HepG2 (cell line): ENCODE data around the gene C12orf43. TPM values are rescaled to one million over a fixed set of nuclear protein-coding genes. Genes with fewer than 3 reads are reported as not detected.

ENCODE experiments used
- ARHGAP35 ChIP-seq: sonication (generic); formaldehyde crosslinking; IDR thresholded peaks from 2 replicates; pipeline ENCODE4 v1.9.0; 2022; ENCODE audit warnings: mild to moderate bottlenecking, inconsistent platforms, moderate library complexity, missing genetic modification reagents, borderline replicate concordance
- ARNT ChIP-seq: fragments of 450-650 bp; IDR thresholded peaks from 2 replicates; pipeline ENCODE4 v1.6.1; 2017
- ARNTL ChIP-seq: sonication (generic); formaldehyde crosslinking; IDR thresholded peaks from 2 replicates; pipeline ENCODE4 v1.4.0; 2020; ENCODE audit warnings: mild to moderate bottlenecking, missing genetic modification reagents
- ELF1 ChIP-seq: sonication (generic); formaldehyde crosslinking; IDR thresholded peaks from 2 replicates; pipeline ENCODE4 v1.4.0; 2020; ENCODE audit warnings: missing genetic modification reagents
- NR2F2 ChIP-seq: IDR thresholded peaks from 2 replicates; pipeline ENCODE4 v1.6.1; 2012; ENCODE audit warnings: low read depth, inconsistent platforms, borderline replicate concordance
- POLR2A ChIP-seq, 2 experiments: IDR thresholded peaks; 2 replicates each; pipeline ENCODE4 v1.6.1; 2011; ENCODE audit warnings: low read depth in 2 of 2, low read length in 2 of 2, mild to moderate bottlenecking in 1 of 2, moderate library complexity in 1 of 2; ENCODE audit not compliant: insufficient read depth in 1 of 2
- SOX6 ChIP-seq, 2 experiments: fragments of 450-650 bp in 1 of 2; sonication (generic) in 1 of 2; formaldehyde crosslinking in 1 of 2; IDR thresholded peaks; 2 replicates each; pipeline versions ENCODE4 v1.4.0 to v1.6.1; 2017 to 2020; ENCODE audit warnings: antibody characterized with exemption in 1 of 2, mild to moderate bottlenecking in 1 of 2, missing genetic modification reagents in 1 of 2
- SP1 ChIP-seq, 2 experiments: fragments of 450-650 bp in 1 of 2; sonication (generic) in 1 of 2; formaldehyde crosslinking in 1 of 2; IDR thresholded peaks; 2 replicates each; pipeline versions ENCODE4 v1.4.0 to v1.6.1; 2016 to 2020; ENCODE audit warnings: missing genetic modification reagents in 1 of 2
- ZNF615 ChIP-seq: sonication (generic); formaldehyde crosslinking; IDR thresholded peaks from 2 replicates; pipeline ENCODE4 v1.5.0; 2020; ENCODE audit warnings: mild to moderate bottlenecking, missing genetic modification reagents, borderline replicate concordance
- ZNF678 ChIP-seq: sonication (generic); formaldehyde crosslinking; IDR thresholded peaks from 2 replicates; pipeline ENCODE4 v1.4.0; 2020; ENCODE audit warnings: mild to moderate bottlenecking, missing genetic modification reagents
- ZNF816 ChIP-seq: sonication (generic); formaldehyde crosslinking; IDR thresholded peaks from 2 replicates; pipeline ENCODE4 v1.8.0; 2022; ENCODE audit warnings: missing genetic modification reagents, mild to moderate bottlenecking, borderline replicate concordance
- polyA plus RNA-seq, 8 experiments: library from polyadenylated mRNA; depleted of rRNA in 3 of 8; stranded (reverse) in 7 of 8; unstranded in 1 of 8; fragments of >200 nt; fragmentation: Illumina TruSeq in 4 of 8; extraction: Trizol in 4 of 8; gene quantifications; 2 replicates each; pipeline versions ENCODE4 v1.2.1 to v1.2.3, GENCODE V29; 2011 to 2016; ENCODE audit warnings: low read depth in 4 of 8, missing spikeins in 1 of 8, mixed read lengths in 1 of 8; ENCODE audit not compliant: insufficient read depth in 1 of 8
- total RNA-seq, 5 experiments: library from RNA; depleted of rRNA; stranded (reverse); fragments of >200 nt; fragmentation: Illumina TruSeq; extraction: Trizol; gene quantifications; 2 replicates each; pipeline ENCODE4 v1.2.3, GENCODE V29; 2016; ENCODE audit warnings: low read depth in 1 of 5
- TF ChIP-seq, protein P1 (sequence below): sonication (generic); formaldehyde crosslinking; IDR thresholded peaks from 2 replicates; pipeline ENCODE4 v1.4.0; 2020; ENCODE audit warnings: mild to moderate bottlenecking, missing genetic modification reagents
- TF ChIP-seq, protein P2 (sequence below): sonication (generic); formaldehyde crosslinking; IDR thresholded peaks from 2 replicates; pipeline ENCODE4 v1.4.0; 2020; ENCODE audit warnings: missing genetic modification reagents
- TF ChIP-seq, protein P3 (sequence below): sonication (generic); formaldehyde crosslinking; IDR thresholded peaks from 2 replicates; pipeline ENCODE4 v1.4.0; 2020; ENCODE audit warnings: mild to moderate bottlenecking, missing genetic modification reagents, borderline replicate concordance
- TF ChIP-seq, protein P4 (sequence below): sonication (generic); formaldehyde crosslinking; IDR thresholded peaks from 2 replicates; pipeline ENCODE4 v1.8.1; 2023; ENCODE audit warnings: mild to moderate bottlenecking, inconsistent platforms, moderate library complexity, missing genetic modification reagents, borderline replicate concordance
- TF ChIP-seq, protein P5 (sequence below): sonication (generic); formaldehyde crosslinking; IDR thresholded peaks from 2 replicates; pipeline ENCODE4 v1.9.0; 2021; ENCODE audit warnings: missing genetic modification reagents, borderline replicate concordance

Gene C12orf43
- total and polyA plus RNA-seq, 2 of the 13 experiments (the other 11 are each of a cell fraction or from before 2014, with no cell fraction given): 7.9 to 11.1 TPM

DNA sequence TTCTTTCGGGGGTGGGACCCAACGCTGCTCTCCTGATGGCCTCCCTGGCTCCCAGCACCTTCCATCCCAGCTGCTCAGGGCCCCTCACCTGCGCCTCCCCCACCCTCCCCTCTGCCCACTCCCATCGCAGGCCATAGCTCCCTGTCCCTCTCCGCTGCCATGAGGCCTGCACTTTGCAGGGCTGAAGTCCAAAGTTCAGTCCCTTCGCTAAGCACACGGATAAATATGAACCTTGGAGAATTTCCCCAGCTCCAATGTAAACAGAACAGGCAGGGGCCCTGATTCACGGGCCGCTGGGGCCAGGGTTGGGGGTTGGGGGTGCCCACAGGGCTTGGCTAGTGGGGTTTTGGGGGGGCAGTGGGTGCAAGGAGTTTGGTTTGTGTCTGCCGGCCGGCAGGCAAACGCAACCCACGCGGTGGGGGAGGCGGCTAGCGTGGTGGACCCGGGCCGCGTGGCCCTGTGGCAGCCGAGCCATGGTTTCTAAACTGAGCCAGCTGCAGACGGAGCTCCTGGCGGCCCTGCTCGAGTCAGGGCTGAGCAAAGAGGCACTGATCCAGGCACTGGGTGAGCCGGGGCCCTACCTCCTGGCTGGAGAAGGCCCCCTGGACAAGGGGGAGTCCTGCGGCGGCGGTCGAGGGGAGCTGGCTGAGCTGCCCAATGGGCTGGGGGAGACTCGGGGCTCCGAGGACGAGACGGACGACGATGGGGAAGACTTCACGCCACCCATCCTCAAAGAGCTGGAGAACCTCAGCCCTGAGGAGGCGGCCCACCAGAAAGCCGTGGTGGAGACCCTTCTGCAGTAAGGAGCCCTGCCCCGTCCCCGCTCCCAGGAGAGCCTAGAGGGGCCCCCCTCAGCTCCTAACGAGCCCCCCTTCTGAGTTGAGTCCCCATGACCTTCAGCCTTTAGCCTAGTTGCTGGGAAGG lies 37.7 kb downstream of the C12orf43 start, which contains the start of gene HNF1A (continued):
- TF ChIP-seq, protein P1, sequence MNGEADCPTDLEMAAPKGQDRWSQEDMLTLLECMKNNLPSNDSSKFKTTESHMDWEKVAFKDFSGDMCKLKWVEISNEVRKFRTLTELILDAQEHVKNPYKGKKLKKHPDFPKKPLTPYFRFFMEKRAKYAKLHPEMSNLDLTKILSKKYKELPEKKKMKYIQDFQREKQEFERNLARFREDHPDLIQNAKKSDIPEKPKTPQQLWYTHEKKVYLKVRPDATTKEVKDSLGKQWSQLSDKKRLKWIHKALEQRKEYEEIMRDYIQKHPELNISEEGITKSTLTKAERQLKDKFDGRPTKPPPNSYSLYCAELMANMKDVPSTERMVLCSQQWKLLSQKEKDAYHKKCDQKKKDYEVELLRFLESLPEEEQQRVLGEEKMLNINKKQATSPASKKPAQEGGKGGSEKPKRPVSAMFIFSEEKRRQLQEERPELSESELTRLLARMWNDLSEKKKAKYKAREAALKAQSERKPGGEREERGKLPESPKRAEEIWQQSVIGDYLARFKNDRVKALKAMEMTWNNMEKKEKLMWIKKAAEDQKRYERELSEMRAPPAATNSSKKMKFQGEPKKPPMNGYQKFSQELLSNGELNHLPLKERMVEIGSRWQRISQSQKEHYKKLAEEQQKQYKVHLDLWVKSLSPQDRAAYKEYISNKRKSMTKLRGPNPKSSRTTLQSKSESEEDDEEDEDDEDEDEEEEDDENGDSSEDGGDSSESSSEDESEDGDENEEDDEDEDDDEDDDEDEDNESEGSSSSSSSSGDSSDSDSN (CRISPR knock-in tag): peak; percentile 84
- no peak for TF ChIP-seq SP1 (IDR thresholded peaks at IDR 0.05)
- TF ChIP-seq SP1 (CRISPR knock-in tag; IDR thresholded peaks at IDR 0.05): no peak; the same call in 1 of the 2 replicates
- TF ChIP-seq ZNF615: no peak; the same call in 1 of the 2 replicates
- no peak; the same call in 1 of the 2 replicates for TF ChIP-seq ZNF678 (CRISPR knock-in tag)
- TF ChIP-seq, protein P2, sequence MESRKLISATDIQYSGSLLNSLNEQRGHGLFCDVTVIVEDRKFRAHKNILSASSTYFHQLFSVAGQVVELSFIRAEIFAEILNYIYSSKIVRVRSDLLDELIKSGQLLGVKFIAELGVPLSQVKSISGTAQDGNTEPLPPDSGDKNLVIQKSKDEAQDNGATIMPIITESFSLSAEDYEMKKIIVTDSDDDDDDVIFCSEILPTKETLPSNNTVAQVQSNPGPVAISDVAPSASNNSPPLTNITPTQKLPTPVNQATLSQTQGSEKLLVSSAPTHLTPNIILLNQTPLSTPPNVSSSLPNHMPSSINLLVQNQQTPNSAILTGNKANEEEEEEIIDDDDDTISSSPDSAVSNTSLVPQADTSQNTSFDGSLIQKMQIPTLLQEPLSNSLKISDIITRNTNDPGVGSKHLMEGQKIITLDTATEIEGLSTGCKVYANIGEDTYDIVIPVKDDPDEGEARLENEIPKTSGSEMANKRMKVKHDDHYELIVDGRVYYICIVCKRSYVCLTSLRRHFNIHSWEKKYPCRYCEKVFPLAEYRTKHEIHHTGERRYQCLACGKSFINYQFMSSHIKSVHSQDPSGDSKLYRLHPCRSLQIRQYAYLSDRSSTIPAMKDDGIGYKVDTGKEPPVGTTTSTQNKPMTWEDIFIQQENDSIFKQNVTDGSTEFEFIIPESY: no peak
- TF ChIP-seq ELF1 (CRISPR knock-in tag): no peak
- TF ChIP-seq ARNTL: peak; percentile 94
- TF ChIP-seq, protein P3, sequence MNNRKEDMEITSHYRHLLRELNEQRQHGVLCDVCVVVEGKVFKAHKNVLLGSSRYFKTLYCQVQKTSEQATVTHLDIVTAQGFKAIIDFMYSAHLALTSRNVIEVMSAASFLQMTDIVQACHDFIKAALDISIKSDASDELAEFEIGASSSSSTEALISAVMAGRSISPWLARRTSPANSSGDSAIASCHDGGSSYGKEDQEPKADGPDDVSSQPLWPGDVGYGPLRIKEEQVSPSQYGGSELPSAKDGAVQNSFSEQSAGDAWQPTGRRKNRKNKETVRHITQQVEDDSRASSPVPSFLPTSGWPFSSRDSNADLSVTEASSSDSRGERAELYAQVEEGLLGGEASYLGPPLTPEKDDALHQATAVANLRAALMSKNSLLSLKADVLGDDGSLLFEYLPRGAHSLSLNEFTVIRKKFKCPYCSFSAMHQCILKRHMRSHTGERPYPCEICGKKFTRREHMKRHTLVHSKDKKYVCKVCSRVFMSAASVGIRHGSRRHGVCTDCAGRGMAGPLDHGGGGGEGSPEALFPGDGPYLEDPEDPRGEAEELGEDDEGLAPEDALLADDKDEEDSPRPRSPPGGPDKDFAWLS (CRISPR knock-in tag): peak; percentile 99
- peak; percentile 37 to 41; a peak in 2 of 4 replicates for TF ChIP-seq POLR2A (IDR thresholded peaks at IDR 0.05; ENCODE audit: insufficient read depth in 1 of 2, low read depth in 2 of 2, low read length in 2 of 2)
- TF ChIP-seq SOX6 (IDR thresholded peaks at IDR 0.05): no peak
- peak; percentile 88 for TF ChIP-seq SOX6 (CRISPR knock-in tag; IDR thresholded peaks at IDR 0.05)
- TF ChIP-seq, protein P4, sequence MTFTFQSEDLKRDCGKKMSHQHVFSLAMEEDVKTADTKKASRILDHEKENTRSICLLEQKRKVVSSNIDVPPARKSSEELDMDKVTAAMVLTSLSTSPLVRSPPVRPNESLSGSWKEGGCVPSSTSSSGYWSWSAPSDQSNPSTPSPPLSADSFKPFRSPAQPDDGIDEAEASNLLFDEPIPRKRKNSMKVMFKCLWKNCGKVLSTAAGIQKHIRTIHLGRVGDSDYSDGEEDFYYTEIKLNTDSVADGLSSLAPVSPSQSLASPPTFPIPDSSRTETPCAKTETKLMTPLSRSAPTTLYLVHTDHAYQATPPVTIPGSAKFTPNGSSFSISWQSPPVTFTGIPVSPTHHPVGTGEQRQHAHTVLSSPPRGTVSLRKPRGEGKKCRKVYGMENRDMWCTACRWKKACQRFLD (CRISPR knock-in tag): no peak
- TF ChIP-seq ZNF816 (CRISPR knock-in tag): peak; percentile 77; the same call in 1 of the 2 replicates
- TF ChIP-seq, protein P5, sequence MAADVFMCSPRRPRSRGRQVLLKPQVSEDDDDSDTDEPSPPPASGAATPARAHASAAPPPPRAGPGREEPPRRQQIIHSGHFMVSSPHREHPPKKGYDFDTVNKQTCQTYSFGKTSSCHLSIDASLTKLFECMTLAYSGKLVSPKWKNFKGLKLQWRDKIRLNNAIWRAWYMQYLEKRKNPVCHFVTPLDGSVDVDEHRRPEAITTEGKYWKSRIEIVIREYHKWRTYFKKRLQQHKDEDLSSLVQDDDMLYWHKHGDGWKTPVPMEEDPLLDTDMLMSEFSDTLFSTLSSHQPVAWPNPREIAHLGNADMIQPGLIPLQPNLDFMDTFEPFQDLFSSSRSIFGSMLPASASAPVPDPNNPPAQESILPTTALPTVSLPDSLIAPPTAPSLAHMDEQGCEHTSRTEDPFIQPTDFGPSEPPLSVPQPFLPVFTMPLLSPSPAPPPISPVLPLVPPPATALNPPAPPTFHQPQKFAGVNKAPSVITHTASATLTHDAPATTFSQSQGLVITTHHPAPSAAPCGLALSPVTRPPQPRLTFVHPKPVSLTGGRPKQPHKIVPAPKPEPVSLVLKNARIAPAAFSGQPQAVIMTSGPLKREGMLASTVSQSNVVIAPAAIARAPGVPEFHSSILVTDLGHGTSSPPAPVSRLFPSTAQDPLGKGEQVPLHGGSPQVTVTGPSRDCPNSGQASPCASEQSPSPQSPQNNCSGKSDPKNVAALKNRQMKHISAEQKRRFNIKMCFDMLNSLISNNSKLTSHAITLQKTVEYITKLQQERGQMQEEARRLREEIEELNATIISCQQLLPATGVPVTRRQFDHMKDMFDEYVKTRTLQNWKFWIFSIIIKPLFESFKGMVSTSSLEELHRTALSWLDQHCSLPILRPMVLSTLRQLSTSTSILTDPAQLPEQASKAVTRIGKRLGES (CRISPR knock-in tag): no peak
- TF ChIP-seq NR2F2: peak; percentile 73; the same call in 1 of the 2 replicates
- TF ChIP-seq ARHGAP35: no peak
- no peak for TF ChIP-seq ARNT
